ENCODE measurements around the gene DGKI.

- TF ChIP-seq POLR2A (IDR thresholded peaks at IDR 0.05; ENCODE audit: borderline replicate concordance, extremely low read depth, insufficient read depth, insufficient read length) (no peak), EGR1 (IDR thresholded peaks at IDR 0.05; ENCODE audit: low read depth) (no peak), CTCF (IDR thresholded peaks at IDR 0.05 in 2 of 3, conservative IDR thresholded peaks at IDR 0.05 in 1 of 3; ENCODE audit: borderline replicate concordance in 1 of 3, insufficient read depth in 1 of 3, low read depth in 2 of 3, low read length in 2 of 3) (no peak), EZH2phosphoT487 (IDR thresholded peaks at IDR 0.05; ENCODE audit: borderline replicate concordance) (no peak), MAX (IDR thresholded peaks at IDR 0.05) (no peak), SP1 (IDR thresholded peaks at IDR 0.05; ENCODE audit: low read depth) (no peak), POLR2AphosphoS5 (IDR thresholded peaks at IDR 0.05; ENCODE audit: low read depth, low read length) (no peak), REST (IDR thresholded peaks at IDR 0.05; ENCODE audit: low read depth) (no peak)
Measured at GRCh38 chr7:137337902-137338301, 508.9 kb downstream of the DGKI start.

Data from HCT116 (cell line).